ENCODE data around the gene ADSS1. TPM values are rescaled to one million over a fixed set of nuclear protein-coding genes. Genes with fewer than 3 reads are reported as not detected.

The ADSS1 gene
- total and polyA plus RNA-seq, 4 donors = 5.3 to 9.3 (median 7.1) TPM

DNA sequence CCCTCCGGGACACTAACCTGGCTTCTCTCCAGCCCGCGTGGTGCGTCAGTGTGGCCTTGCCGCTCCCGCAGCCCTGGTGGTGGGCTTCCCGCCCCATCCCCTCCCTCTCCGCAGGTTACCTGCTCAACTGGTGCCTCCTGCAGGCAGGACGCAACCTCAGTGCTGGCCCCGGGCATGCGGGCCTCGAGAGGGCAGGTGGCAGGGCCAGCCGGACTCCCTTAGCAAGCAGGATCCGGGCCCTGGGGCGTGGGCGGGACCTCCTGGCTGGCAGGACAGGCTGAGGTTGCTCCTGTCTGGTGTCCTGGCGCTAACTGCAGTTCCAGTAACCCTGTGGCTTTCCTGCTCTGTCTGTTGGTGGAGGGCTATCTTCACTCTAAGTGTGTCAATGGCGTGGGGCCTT lies 8.6 kb upstream of the ADSS1 start:
- no peak for ATAC-seq (ENCODE audit: insufficient read depth, low FRiP score)
- Histone ChIP-seq H3K9me3 (ENCODE audit: control insufficient read depth in 4 of 4, insufficient read depth in 3 of 4, low read length in 3 of 4) (no peaks in the 10 kb centered on the region), H3K9ac (ENCODE audit: insufficient read depth in 1 of 2, low read length in 2 of 2) (no peak overlapping the region), H3K4me1 (ENCODE audit: control insufficient read depth in 5 of 5, insufficient read depth in 5 of 5, low read length in 5 of 5) (no peaks in the 10 kb centered on the region), H3K27me3 (ENCODE audit: control insufficient read depth in 3 of 3, insufficient read depth in 3 of 3, low read length in 2 of 3) (no peaks in the 10 kb centered on the region), H3K27ac (ENCODE audit: low read depth in 1 of 2, low read length in 1 of 2) (no peak overlapping the region), H3K4me3 (no peak overlapping the region), H3K36me3 (ENCODE audit: control insufficient read depth in 4 of 4, insufficient read depth in 4 of 4, low read length in 4 of 4) (peaks cover 0 to 84% (median 10%) of the 10 kb centered on the region in 4 donors)
- DNase-seq = no peak
- 90 to 91% methylated on average over 18 of the region's 18 CpGs for WGBS, 2 donors
- TF ChIP-seq, protein P1, sequence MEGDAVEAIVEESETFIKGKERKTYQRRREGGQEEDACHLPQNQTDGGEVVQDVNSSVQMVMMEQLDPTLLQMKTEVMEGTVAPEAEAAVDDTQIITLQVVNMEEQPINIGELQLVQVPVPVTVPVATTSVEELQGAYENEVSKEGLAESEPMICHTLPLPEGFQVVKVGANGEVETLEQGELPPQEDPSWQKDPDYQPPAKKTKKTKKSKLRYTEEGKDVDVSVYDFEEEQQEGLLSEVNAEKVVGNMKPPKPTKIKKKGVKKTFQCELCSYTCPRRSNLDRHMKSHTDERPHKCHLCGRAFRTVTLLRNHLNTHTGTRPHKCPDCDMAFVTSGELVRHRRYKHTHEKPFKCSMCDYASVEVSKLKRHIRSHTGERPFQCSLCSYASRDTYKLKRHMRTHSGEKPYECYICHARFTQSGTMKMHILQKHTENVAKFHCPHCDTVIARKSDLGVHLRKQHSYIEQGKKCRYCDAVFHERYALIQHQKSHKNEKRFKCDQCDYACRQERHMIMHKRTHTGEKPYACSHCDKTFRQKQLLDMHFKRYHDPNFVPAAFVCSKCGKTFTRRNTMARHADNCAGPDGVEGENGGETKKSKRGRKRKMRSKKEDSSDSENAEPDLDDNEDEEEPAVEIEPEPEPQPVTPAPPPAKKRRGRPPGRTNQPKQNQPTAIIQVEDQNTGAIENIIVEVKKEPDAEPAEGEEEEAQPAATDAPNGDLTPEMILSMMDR (IDR thresholded peaks at IDR 0.05; ENCODE audit: control extremely low read depth, extremely low read depth) = no peak

DNA sequence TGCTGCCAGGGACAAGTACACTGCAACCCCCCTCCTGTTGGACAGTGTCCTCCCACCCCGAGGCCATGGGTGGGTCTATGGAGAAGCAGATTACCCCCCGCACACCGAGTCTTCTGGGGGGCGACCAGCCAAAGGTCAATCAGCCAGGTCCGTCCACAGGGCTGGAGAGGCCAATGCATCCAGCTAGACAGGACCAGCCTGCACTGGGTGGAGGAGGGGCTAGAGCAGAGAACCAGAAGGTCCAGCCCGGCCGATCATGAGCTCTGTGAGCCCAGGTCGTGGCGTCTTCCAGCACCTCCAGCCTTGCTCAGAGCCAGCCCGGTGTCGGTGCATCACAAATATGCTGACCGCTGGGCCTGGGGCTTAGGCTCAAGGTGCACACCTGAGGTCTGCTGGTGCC lies 8.2 kb upstream of the ADSS1 start:
- no peak for ATAC-seq (ENCODE audit: insufficient read depth, low FRiP score)
- TF ChIP-seq, protein P1 (IDR thresholded peaks at IDR 0.05; ENCODE audit: control extremely low read depth, extremely low read depth) = no peak
- 95% methylated on average over 12 of the region's 12 CpGs for WGBS, 2 donors
- no peaks in the 10 kb centered on the region for H3K4me1 ChIP-seq (ENCODE audit: control insufficient read depth in 5 of 5, insufficient read depth in 5 of 5, low read length in 5 of 5)
- DNase-seq = no peak
- H3K27me3 ChIP-seq (ENCODE audit: control insufficient read depth in 3 of 3, insufficient read depth in 3 of 3, low read length in 2 of 3) = no peaks in the 10 kb centered on the region
- no peaks in the 10 kb centered on the region for H3K9me3 ChIP-seq (ENCODE audit: control insufficient read depth in 4 of 4, insufficient read depth in 3 of 4, low read length in 3 of 4)
- peaks cover 0 to 80% (median 10%) of the 10 kb centered on the region in 4 donors for H3K36me3 ChIP-seq (ENCODE audit: control insufficient read depth in 4 of 4, insufficient read depth in 4 of 4, low read length in 4 of 4)
- no peak overlapping the region for H3K9ac ChIP-seq (ENCODE audit: insufficient read depth in 1 of 2, low read length in 2 of 2)
- H3K4me3 ChIP-seq = no peak overlapping the region
- H3K27ac ChIP-seq (ENCODE audit: low read depth in 1 of 2, low read length in 1 of 2) = no peak overlapping the region

DNA sequence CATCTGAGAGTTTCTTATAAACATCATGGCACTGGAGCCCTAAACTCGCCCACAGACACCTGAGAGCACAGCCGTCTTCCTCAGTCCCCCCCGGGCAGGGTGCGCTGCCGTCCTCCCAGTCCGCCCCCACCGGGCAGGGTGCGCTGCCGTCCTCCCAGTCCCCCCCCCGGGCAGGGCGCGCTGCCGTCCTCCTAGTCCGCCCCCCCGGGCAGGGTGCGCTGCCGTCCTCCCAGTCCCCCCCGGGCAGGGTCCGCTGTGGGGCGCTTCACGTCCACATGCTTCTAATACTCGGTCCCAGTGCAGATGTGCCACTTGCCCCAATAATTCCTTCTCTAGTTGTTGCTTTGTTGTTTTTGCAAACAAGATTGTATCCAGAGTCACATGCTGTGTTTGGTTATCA lies 6.9 kb upstream of the ADSS1 start:
- H3K4me3 ChIP-seq = no peak overlapping the region
- no peak overlapping the region for H3K27ac ChIP-seq (ENCODE audit: low read depth in 1 of 2, low read length in 1 of 2)
- TF ChIP-seq, protein P1 (IDR thresholded peaks at IDR 0.05; ENCODE audit: control extremely low read depth, extremely low read depth) = no peak
- H3K36me3 ChIP-seq (ENCODE audit: control insufficient read depth in 4 of 4, insufficient read depth in 4 of 4, low read length in 4 of 4) = peaks cover 0 to 70% (median 7%) of the 10 kb centered on the region in 4 donors
- H3K4me1 ChIP-seq (ENCODE audit: control insufficient read depth in 5 of 5, insufficient read depth in 5 of 5, low read length in 5 of 5) = no peaks in the 10 kb centered on the region
- H3K9ac ChIP-seq (ENCODE audit: insufficient read depth in 1 of 2, low read length in 2 of 2) = no peak overlapping the region
- DNase-seq = no peak
- H3K9me3 ChIP-seq (ENCODE audit: control insufficient read depth in 4 of 4, insufficient read depth in 3 of 4, low read length in 3 of 4) = no peaks in the 10 kb centered on the region
- WGBS, 2 donors = 88 to 95% methylated on average over 22 of the region's 22 CpGs
- no peak for ATAC-seq (ENCODE audit: insufficient read depth, low FRiP score)
- no peaks in the 10 kb centered on the region for H3K27me3 ChIP-seq (ENCODE audit: control insufficient read depth in 3 of 3, insufficient read depth in 3 of 3, low read length in 2 of 3)

DNA sequence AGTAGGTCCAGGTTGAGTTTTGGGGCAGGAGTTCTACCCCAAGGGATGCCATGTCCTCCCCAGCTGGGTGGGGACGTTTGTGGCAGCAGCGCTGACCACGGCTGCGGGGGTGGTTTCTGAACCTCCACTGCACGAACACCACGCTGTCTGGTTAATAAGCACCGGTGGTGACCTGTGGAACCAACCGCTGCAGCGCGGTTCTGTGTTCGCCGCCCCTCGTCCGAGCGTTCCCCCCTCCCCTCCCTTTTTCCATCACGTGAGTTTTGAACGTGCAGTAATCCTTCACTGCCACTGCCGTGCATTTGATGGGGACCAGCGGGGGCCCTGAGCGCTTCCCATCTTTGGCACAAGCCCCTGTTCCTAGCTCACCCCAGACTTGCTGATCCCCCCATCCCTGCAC lies 6.4 kb upstream of the ADSS1 start:
- Histone ChIP-seq H3K9me3 (ENCODE audit: control insufficient read depth in 4 of 4, insufficient read depth in 3 of 4, low read length in 3 of 4) (no peaks in the 10 kb centered on the region), H3K36me3 (ENCODE audit: control insufficient read depth in 4 of 4, insufficient read depth in 4 of 4, low read length in 4 of 4) (peaks cover 0 to 66% (median 7%) of the 10 kb centered on the region in 4 donors), H3K4me1 (ENCODE audit: control insufficient read depth in 5 of 5, insufficient read depth in 5 of 5, low read length in 5 of 5) (no peaks in the 10 kb centered on the region), H3K27me3 (ENCODE audit: control insufficient read depth in 3 of 3, insufficient read depth in 3 of 3, low read length in 2 of 3) (no peaks in the 10 kb centered on the region), H3K4me3 (no peak overlapping the region), H3K27ac (ENCODE audit: low read depth in 1 of 2, low read length in 1 of 2) (no peak overlapping the region), H3K9ac (ENCODE audit: insufficient read depth in 1 of 2, low read length in 2 of 2) (no peak overlapping the region)
- DNase-seq = no peak
- TF ChIP-seq, protein P1 (IDR thresholded peaks at IDR 0.05; ENCODE audit: control extremely low read depth, extremely low read depth) = no peak
- 83 to 86% methylated on average over 20 of the region's 20 CpGs for WGBS, 2 donors
- no peak for ATAC-seq (ENCODE audit: insufficient read depth, low FRiP score)

Data from lung (tissue), 12 donors.